H1 (cell line): Measurements from ENCODE around the gene GJD2. TPM values are rescaled to one million over a fixed set of nuclear protein-coding genes. Genes with fewer than 3 reads are reported as not detected.

Experiments used
- ASH2L ChIP-seq: fragments of 200-600, 300-600 bp; sonication (generic); IDR thresholded peaks from one replicate; pipeline ENCODE4 v1.7.1; 2017; ENCODE audit warnings: low read length
- CHD7 ChIP-seq: fragments of 300-600 bp; sonication (generic); IDR thresholded peaks from 2 replicates; pipeline ENCODE4 v1.7.1; 2012; ENCODE audit warnings: low read length, moderate library complexity, mild to moderate bottlenecking, inconsistent platforms; ENCODE audit not compliant: insufficient replicate concordance
- E2F6 ChIP-seq: IDR thresholded peaks from 2 replicates; pipeline ENCODE4 v1.6.1; 2012; ENCODE audit warnings: inconsistent platforms
- EGR1 ChIP-seq: IDR thresholded peaks from 2 replicates; pipeline ENCODE4 v1.6.1; 2011; ENCODE audit warnings: low read depth, low read length, borderline replicate concordance
- RNF2 ChIP-seq: fragments of 200-900, 300-1000 bp; sonication (generic); IDR thresholded peaks from 2 replicates; pipeline ENCODE4 v1.7.1; 2016; ENCODE audit warnings: borderline replicate concordance, low read depth, mild to moderate bottlenecking, antibody characterized with exemption, low read length; ENCODE audit not compliant: poor library complexity, severe bottlenecking; ENCODE audit errors: missing control alignments
- SIRT6 ChIP-seq: IDR thresholded peaks from one replicate; pipeline ENCODE4 v1.7.1; 2012; ENCODE audit warnings: low read length, inconsistent platforms
- SUZ12 ChIP-seq: fragments of 200-600 bp; sonication (generic); IDR thresholded peaks from 2 replicates; pipeline ENCODE4 v1.6.1; 2012; ENCODE audit warnings: mild to moderate bottlenecking, inconsistent platforms, low read length, moderate library complexity, mixed read lengths
- TAF7 ChIP-seq: optimal IDR thresholded peaks from 2 replicates; pipeline ENCODE3; 2011; ENCODE audit warnings: low read depth, mild to moderate bottlenecking, inconsistent platforms, low read length, moderate library complexity, borderline replicate concordance
- USF2 ChIP-seq: IDR thresholded peaks from 2 replicates; pipeline ENCODE4 v1.6.1; 2011; ENCODE audit warnings: low read length, improper control_type of control experiment
- polyA plus RNA-seq, 7 experiments: library from polyadenylated mRNA; depleted of rRNA in 3 of 7; stranded (reverse) in 5 of 7; unstranded in 2 of 7; fragments of >200 nt in 5 of 7; fragments of 200-250 nt in 2 of 7; gene quantifications; 1 replicate in 5 of 7; 2 replicates in 1 of 7; 4 replicates in 1 of 7; pipeline versions ENCODE4 v1.2.1 to v1.2.3, GENCODE V29; 2011 to 2013; ENCODE audit warnings: missing spikeins in 2 of 7, mixed read lengths in 2 of 7
- total RNA-seq: library from RNA; stranded (reverse); fragmentation: NEBNext Ultra II Directional; extraction: Animal tissue kit (Norgen Biotek cat#: 25700); gene quantifications from 2 replicates; pipeline ENCODE4 v1.2.1, GENCODE V29; 2021

GJD2 gene
- total and polyA plus RNA-seq, 2 of the 8 experiments (the other 6 are each of a cell fraction or from before 2014, with no cell fraction given): 0.39 to 0.54 TPM

GRCh38 chr15:34734303-34734702 lies 20.5 kb downstream of the GJD2 start (continued):
- no peak for TF ChIP-seq CHD7
- TF ChIP-seq SIRT6: no peak
- TF ChIP-seq ASH2L: no peak
- no peak for TF ChIP-seq SUZ12
- no peak for TF ChIP-seq E2F6
- no peak for TF ChIP-seq RNF2
- TF ChIP-seq TAF7: no peak
- TF ChIP-seq EGR1: no peak
- TF ChIP-seq USF2: no peak
